LNCaP clone FGC (cell line): ENCODE measurements around the gene TSNAXIP1.

Experiments used
- DNase-seq: peaks from one replicate; pipeline ENCODE4 v3.0.0-alpha.2; 2011; ENCODE audit warnings: low read depth
- H3K4me3 ChIP-seq: 2 replicates; pipeline ENCODE4 v1.5.1; 2011; ENCODE audit warnings: mild to moderate bottlenecking, low read depth, low read length, control low read depth
- TF ChIP-seq, protein P1 (sequence below): IDR thresholded peaks from 2 replicates; pipeline ENCODE4 v1.5.1; 2012; ENCODE audit warnings: mild to moderate bottlenecking; ENCODE audit not compliant: control insufficient read depth, insufficient read depth; ENCODE audit errors: extremely low read depth

The TSNAXIP1 gene

DNA sequence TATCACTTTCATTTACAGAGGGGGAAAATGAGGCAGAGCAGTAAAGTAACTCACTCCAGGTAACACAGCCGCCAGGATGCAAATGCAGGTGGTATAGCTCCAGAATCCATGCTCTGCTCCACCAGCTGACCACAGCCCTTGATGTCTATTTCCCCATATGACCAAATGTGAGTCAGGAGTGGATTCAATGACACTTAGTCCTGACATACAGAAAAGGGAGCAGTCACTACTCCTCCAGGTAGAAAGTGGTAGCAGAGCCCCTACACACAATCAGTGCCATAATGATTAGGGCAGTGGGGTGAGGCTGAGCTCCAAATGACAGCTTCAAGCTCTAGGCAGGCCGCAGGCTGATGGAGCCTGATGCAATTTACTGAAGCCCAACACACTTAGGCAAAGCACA, 44.3 kb upstream of the TSNAXIP1 start:
- no peak for DNase-seq
- H3K4me3 ChIP-seq: no peak overlapping the region
- TF ChIP-seq, protein P1, sequence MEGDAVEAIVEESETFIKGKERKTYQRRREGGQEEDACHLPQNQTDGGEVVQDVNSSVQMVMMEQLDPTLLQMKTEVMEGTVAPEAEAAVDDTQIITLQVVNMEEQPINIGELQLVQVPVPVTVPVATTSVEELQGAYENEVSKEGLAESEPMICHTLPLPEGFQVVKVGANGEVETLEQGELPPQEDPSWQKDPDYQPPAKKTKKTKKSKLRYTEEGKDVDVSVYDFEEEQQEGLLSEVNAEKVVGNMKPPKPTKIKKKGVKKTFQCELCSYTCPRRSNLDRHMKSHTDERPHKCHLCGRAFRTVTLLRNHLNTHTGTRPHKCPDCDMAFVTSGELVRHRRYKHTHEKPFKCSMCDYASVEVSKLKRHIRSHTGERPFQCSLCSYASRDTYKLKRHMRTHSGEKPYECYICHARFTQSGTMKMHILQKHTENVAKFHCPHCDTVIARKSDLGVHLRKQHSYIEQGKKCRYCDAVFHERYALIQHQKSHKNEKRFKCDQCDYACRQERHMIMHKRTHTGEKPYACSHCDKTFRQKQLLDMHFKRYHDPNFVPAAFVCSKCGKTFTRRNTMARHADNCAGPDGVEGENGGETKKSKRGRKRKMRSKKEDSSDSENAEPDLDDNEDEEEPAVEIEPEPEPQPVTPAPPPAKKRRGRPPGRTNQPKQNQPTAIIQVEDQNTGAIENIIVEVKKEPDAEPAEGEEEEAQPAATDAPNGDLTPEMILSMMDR: no peak

DNA sequence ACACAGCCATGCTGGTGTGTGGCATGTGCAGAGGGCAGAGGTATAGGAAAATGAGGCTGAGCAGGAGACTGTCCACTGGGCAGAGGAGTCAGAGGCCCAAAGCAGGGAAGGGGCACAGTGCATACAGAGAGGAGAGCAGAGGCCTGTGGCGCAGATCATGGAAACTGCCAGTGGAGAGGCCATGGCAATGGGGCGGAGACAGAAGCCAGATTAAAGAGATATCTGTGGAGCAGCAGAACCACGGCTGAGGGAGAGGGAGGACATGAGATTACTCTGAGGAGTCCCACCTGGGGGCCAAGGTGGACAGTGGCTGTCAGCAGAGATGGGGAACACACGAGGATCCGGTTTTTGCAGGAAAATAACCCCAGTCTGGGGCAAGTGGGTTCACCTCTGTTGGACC, 43.6 kb upstream of the TSNAXIP1 start:
- H3K4me3 ChIP-seq: no peak overlapping the region
- TF ChIP-seq, protein P1: no peak
- no peak for DNase-seq

DNA sequence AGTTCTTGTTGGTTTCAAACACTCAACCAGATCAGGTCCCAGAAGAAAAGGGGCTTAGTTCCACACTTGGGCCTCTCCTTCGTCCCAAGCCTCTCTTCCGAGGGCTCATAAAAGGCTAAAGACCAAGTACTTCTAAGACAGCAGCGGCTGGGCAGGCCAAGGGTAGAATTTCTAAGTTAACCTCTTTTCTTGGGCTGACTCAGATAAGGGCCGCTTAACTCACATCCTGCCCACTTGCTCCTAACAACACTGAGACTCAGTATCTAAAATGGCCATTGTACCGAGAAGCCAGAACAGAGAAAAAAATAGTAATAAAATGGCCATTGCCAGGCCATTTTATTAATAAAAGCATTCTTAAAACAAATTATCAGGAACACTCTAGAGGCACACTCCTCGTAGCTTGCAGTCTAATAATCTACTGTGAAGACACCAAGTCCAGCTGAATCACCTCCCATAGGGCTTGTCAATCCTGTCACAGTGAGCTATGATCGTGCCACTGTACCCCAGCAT, 42.5 kb upstream of the TSNAXIP1 start:
- TF ChIP-seq, protein P1: no peak
- DNase-seq: no peak
- H3K4me3 ChIP-seq: no peak overlapping the region

DNA sequence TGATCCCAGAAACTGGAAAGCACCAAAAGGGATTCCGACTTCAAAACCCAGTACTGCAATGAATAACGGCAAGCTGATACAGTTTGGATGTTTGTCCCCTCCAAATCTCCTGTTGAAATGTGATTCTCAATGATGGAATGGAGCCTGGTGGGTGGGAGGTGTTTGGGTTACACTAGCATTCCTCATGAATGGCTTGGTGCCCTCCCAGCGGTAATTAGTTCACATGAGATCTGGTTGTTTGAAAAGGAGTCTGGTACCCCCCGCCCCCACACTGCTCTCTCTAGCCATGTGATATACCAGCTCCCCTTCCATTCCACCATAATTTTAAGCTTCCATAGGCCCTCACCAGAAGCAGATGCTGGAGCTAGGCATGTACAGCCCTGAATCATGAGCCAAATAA, 40.4 kb upstream of the TSNAXIP1 start:
- TF ChIP-seq, protein P1: no peak
- H3K4me3 ChIP-seq: no peak overlapping the region
- no peak for DNase-seq

DNA sequence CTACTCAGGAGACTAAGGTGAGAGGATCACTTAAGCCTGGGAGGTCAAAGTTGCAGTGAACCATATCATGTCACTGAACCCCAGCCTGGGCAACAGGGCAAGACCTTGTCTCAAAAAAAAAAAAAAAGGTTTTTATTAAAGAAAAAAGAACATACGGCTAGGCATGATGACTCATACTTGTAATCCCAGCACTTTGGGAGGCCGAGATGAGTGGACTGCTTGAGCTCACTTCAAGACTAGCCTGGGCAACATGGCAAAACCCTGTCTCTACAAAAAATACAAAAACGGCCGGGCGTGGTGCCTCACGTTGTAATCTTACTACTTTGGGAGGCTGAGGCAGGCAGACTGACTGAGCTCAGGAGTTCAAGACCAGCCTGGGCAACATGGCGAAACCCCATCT, 38.7 kb upstream of the TSNAXIP1 start:
- no peak for DNase-seq
- H3K4me3 ChIP-seq: no peak overlapping the region
- TF ChIP-seq, protein P1: no peak

DNA sequence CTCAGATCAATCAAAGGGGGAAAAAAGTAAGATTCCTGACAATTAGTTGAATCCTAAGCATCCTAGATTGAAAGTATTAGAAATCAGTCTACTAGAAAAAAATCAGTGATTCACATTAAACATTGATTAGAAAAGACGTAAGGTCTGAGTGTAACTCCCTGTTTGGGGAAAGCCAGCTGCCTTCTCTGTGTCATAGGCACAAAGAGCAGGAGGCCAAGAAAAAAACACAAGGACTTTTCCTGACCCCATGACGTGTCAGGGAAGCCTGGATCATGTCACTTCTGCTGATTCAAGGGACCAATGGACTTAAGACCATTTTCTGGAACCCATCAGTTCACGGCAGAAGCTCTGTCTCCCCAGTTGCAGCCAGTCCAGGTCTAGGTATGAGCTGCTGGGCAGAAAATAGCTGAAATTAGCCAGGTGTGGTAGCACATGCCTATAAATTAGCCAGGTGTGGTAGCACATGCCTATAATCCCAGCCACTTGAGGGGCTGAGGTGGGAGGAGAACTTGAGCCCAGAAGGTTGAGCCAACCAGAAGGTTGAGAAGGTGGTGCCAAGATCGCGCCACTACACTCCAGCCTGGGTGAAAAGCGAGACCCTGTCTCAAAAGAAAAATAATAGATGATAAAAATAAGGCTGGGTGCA, 36.2 kb upstream of the TSNAXIP1 start:
- no peak for DNase-seq
- no peak overlapping the region for H3K4me3 ChIP-seq
- TF ChIP-seq, protein P1: no peak

DNA sequence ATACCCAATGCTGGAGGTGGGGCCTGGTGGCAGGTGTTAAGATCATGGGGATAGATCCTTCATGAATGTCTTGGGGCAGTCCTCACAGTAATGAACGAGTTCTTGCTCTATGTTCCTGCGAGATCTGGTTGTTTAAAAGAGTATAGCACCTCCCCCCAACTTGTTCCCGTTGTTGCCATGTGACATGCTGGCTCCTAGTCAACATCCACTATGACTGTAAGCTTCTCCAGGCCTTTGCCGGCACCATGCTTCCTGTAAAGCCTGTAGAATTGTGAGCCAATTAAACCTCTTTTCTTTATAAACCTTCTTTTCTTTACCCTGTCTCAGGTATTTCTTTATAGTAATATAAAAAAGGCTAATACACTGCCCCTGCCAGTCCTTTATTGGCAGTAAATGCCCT, 33.6 kb upstream of the TSNAXIP1 start:
- no peak overlapping the region for H3K4me3 ChIP-seq
- TF ChIP-seq, protein P1: no peak
- DNase-seq: no peak
